Endothelial cell of umbilical vein (primary cell): ENCODE measurements around the gene INPP4B. TPM values are rescaled to one million over a fixed set of nuclear protein-coding genes. Genes with fewer than 3 reads are reported as not detected.

Experiments used
- BruUV-seq: library from RNA; stranded (reverse); fragments of 400-500 nt; replicated peaks from 2 replicates; lab custom pipeline; 2021; lab: Mats Ljungman, UMichigan
- CTCF ChIA-PET: fragments of 300-600, 350-600 bp; sonication (Branson Sonifier 250); formaldehyde crosslinking; loops from one replicate; lab custom pipeline; 2021; ENCODE audit warnings: antibody characterized with exemption, inconsistent platforms; lab: Charles Lee
- POLR2A ChIA-PET: fragments of 300-600, 350-600 bp; sonication (Branson Sonifier 250); formaldehyde crosslinking; loops from one replicate; lab custom pipeline; 2021; ENCODE audit warnings: antibody characterized with exemption, inconsistent platforms; lab: Charles Lee
- DNase-seq: peaks from one replicate; pipeline ENCODE4 v3.0.0-alpha.2; 2011; ENCODE audit warnings: low read depth, low spot score
- FAIRE-seq: peaks from 2 replicates; lab custom pipeline; 2011; peaks lifted over from hg19 to GRCh38; lab: Jason Lieb, UNC
- H2AFZ ChIP-seq: 2 replicates; pipeline ENCODE4 v1.6.0; 2012; ENCODE audit warnings: low read depth, low read length, control low read depth, inconsistent platforms
- H3K27ac ChIP-seq: 2 replicates; pipeline ENCODE4 v1.5.1; 2011; ENCODE audit warnings: low read depth, mild to moderate bottlenecking, control low read depth, low read length, moderate library complexity; ENCODE audit not compliant: insufficient read depth
- H3K27me3 ChIP-seq, 2 experiments: 2 replicates each; pipeline versions ENCODE4 v1.6.0 to v1.6.1; 2011; ENCODE audit warnings: low read length in 2 of 2, mixed read lengths in 1 of 2; ENCODE audit not compliant: control insufficient read depth in 2 of 2, insufficient read depth in 2 of 2
- H3K36me3 ChIP-seq, 2 experiments: 2 replicates in 1 of 2; 3 replicates in 1 of 2; pipeline ENCODE4 v1.5.1; 2011; ENCODE audit warnings: low read length in 2 of 2, mild to moderate bottlenecking in 1 of 2, moderate library complexity in 1 of 2; ENCODE audit not compliant: control insufficient read depth in 2 of 2, insufficient read depth in 2 of 2; ENCODE audit errors: extremely low read depth in 1 of 2
- H3K4me1 ChIP-seq: 3 replicates; pipeline ENCODE4 v1.5.1; 2011; ENCODE audit warnings: mild to moderate bottlenecking, low read length; ENCODE audit not compliant: control insufficient read depth, insufficient read depth; ENCODE audit errors: extremely low read depth
- H3K4me2 ChIP-seq: 2 replicates; pipeline ENCODE4 v1.6.1; 2011; ENCODE audit warnings: low read length, control low read depth, mixed read lengths; ENCODE audit not compliant: insufficient read depth
- H3K4me3 ChIP-seq, 3 experiments: fragments of 200-600 bp in 1 of 3; sonication (generic), shearing (Covaris generic) in 1 of 3; replicated peaks in 1 of 3; 2 replicates each; pipeline ENCODE4 v1.5.1; 2011 to 2016; ENCODE audit warnings: control low read depth in 3 of 3, low read length in 3 of 3, mild to moderate bottlenecking in 2 of 3, inconsistent platforms in 1 of 3, low read depth in 1 of 3, moderate library complexity in 1 of 3; ENCODE audit not compliant: insufficient read depth in 1 of 3
- H3K79me2 ChIP-seq: 2 replicates; pipeline ENCODE4 v1.6.0; 2012; ENCODE audit warnings: low read length, inconsistent platforms; ENCODE audit not compliant: control insufficient read depth, insufficient read depth
- H3K9ac ChIP-seq: replicated peaks from 2 replicates; pipeline ENCODE3; 2011; ENCODE audit warnings: low read length, control low read depth; ENCODE audit not compliant: insufficient read depth; ENCODE audit errors: extremely low read depth
- H3K9me1 ChIP-seq: replicated peaks from 3 replicates; pipeline ENCODE4 v1.6.0; 2011; ENCODE audit warnings: mild to moderate bottlenecking, low read length; ENCODE audit not compliant: control insufficient read depth, insufficient read depth; ENCODE audit errors: extremely low read depth
- H3K9me3 ChIP-seq: replicated peaks from 2 replicates; pipeline ENCODE4 v1.5.1; 2012; ENCODE audit warnings: low read length, inconsistent platforms; ENCODE audit not compliant: control insufficient read depth, insufficient read depth
- H4K20me1 ChIP-seq: replicated peaks from 2 replicates; pipeline ENCODE3; 2011; ENCODE audit warnings: mild to moderate bottlenecking, low read length; ENCODE audit not compliant: control insufficient read depth, insufficient read depth; ENCODE audit errors: extremely low read depth
- EZH2 ChIP-seq: IDR thresholded peaks from 2 replicates; pipeline ENCODE4 v1.6.1; 2012; ENCODE audit warnings: borderline replicate concordance, low read depth, mild to moderate bottlenecking, moderate library complexity, low read length, inconsistent platforms; ENCODE audit not compliant: severe bottlenecking
- FOS ChIP-seq: IDR thresholded peaks from 2 replicates; pipeline ENCODE4 v1.6.1; 2011; ENCODE audit warnings: mild to moderate bottlenecking, low read length, moderate library complexity, borderline replicate concordance; ENCODE audit not compliant: insufficient read depth
- GATA2 ChIP-seq: IDR thresholded peaks from 2 replicates; pipeline ENCODE4 v1.7.0; 2011; ENCODE audit warnings: low read depth, mild to moderate bottlenecking, moderate library complexity, mixed read lengths, low read length; ENCODE audit not compliant: insufficient read length, insufficient read depth
- JUN ChIP-seq: IDR thresholded peaks from 2 replicates; pipeline ENCODE4 v1.6.1; 2011; ENCODE audit warnings: borderline replicate concordance, low read depth; ENCODE audit not compliant: insufficient read length, insufficient read depth
- MYC ChIP-seq: IDR thresholded peaks from one replicate; pipeline ENCODE4 v1.6.1; 2011; ENCODE audit warnings: mild to moderate bottlenecking, low read depth, low read length
- POLR2A ChIP-seq: IDR thresholded peaks from 2 replicates; pipeline ENCODE4 v1.6.1; 2012; ENCODE audit warnings: low read depth, mild to moderate bottlenecking, control low read depth, low read length
- POLR2AphosphoS5 ChIP-seq: IDR thresholded peaks from 2 replicates; pipeline ENCODE4 v1.6.1; 2012; ENCODE audit warnings: low read depth, mild to moderate bottlenecking, control low read depth, low read length, moderate library complexity; ENCODE audit not compliant: insufficient read depth
- dilution Hi-C: fragments of 300-500 bp; cut with MboI; formaldehyde crosslinking; loops from one replicate; pipeline ENCODE4 v1.15.0; 2019; ENCODE audit warnings: low sequenced_read_pairs; ENCODE audit not compliant: extremely low pct_ligation_motif_present
- intact Hi-C: fragments of 100-400 bp; cut with micrococcal nuclease; formaldehyde crosslinking; loops from one replicate; pipeline ENCODE4 v1.10.0; 2022
- polyA plus RNA-seq, 4 experiments: library from polyadenylated mRNA; depleted of rRNA in 3 of 4; stranded (reverse) in 3 of 4; unstranded in 1 of 4; fragments of >200 nt; gene quantifications; 2 replicates each; pipeline versions ENCODE4 v1.2.1 to v1.2.3, GENCODE V29; 2011 to 2012; ENCODE audit warnings: missing spikeins in 1 of 4
- total RNA-seq: library from RNA; stranded (reverse); gene quantifications from 2 replicates; pipeline ENCODE4 v1.2.3, GENCODE V29; 2021
- TF ChIP-seq, protein P1 (sequence below): IDR thresholded peaks from 2 replicates; pipeline ENCODE4 v1.6.1; 2011; ENCODE audit not compliant: insufficient read depth, insufficient read length
- TF ChIP-seq, protein P2 (sequence below), 2 donors: IDR thresholded peaks; 1 replicate in 1 of 2; 2 replicates in 1 of 2; pipeline ENCODE4 v1.5.1; 2011; ENCODE audit warnings: low read length in 2 of 2, mild to moderate bottlenecking in 2 of 2, moderate library complexity in 2 of 2, control low read depth in 1 of 2, inconsistent platforms in 1 of 2, low read depth in 1 of 2; ENCODE audit not compliant: insufficient read depth in 1 of 2; ENCODE audit errors: extremely low read depth in 1 of 2

The INPP4B gene
- total and polyA plus RNA-seq, 2 donors (not counting 3 experiments of a cell fraction or from before 2014, with no cell fraction given): 0.41 to 3.1 TPM

DNA sequence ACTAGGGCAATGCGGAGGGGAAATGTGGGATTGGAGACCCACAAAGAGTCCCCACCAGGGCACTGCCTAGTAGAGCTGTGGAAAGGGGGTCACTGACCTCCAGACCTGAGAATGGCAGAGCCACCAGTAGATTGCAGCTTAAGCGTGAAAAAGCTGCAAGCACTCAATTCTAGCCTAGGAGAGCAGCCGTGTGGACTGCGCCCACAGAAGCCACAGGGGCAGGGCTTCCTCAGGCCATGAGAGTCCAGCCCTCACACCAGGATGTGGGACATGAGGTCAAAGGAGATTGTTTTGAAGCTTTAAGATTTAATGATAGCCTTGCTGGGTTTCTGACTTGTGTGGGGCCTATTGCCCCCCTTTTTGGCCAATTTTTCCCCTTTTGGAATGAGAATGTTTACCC, 379.0 kb downstream of the INPP4B start:
- Histone ChIP-seq H4K20me1 (no peaks in the 10 kb centered on the region), H3K9ac (no peak overlapping the region), H3K9me1 (no peaks in the 10 kb centered on the region), H3K9me3 (no peaks in the 10 kb centered on the region), H3K4me3 (no peak overlapping the region), H3K27me3 (no peaks in the 10 kb centered on the region), H3K36me3 (no peaks in the 10 kb centered on the region), H2AFZ (no peak overlapping the region), H3K4me1 (no peaks in the 10 kb centered on the region), H3K79me2 (no peaks in the 10 kb centered on the region), H3K27ac (no peak overlapping the region), H3K4me2 (no peak overlapping the region)
- FAIRE-seq (no peak), DNase-seq (no peak)
- TF ChIP-seq MYC (no peak), JUN (no peak), POLR2AphosphoS5 (no peak), POLR2A (no peak), GATA2 (no peak), FOS (no peak), EZH2 (no peak)
- TF ChIP-seq, protein P1, sequence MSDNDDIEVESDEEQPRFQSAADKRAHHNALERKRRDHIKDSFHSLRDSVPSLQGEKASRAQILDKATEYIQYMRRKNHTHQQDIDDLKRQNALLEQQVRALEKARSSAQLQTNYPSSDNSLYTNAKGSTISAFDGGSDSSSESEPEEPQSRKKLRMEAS: no peak
- TF ChIP-seq, protein P2, sequence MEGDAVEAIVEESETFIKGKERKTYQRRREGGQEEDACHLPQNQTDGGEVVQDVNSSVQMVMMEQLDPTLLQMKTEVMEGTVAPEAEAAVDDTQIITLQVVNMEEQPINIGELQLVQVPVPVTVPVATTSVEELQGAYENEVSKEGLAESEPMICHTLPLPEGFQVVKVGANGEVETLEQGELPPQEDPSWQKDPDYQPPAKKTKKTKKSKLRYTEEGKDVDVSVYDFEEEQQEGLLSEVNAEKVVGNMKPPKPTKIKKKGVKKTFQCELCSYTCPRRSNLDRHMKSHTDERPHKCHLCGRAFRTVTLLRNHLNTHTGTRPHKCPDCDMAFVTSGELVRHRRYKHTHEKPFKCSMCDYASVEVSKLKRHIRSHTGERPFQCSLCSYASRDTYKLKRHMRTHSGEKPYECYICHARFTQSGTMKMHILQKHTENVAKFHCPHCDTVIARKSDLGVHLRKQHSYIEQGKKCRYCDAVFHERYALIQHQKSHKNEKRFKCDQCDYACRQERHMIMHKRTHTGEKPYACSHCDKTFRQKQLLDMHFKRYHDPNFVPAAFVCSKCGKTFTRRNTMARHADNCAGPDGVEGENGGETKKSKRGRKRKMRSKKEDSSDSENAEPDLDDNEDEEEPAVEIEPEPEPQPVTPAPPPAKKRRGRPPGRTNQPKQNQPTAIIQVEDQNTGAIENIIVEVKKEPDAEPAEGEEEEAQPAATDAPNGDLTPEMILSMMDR (IDR thresholded peaks at IDR 0.05; ENCODE audit: extremely low read depth in 1 of 2, insufficient read depth in 1 of 2, low read depth in 1 of 2, low read length in 2 of 2): no peak
- no TSS peak for BruUV-seq
- intact Hi-C loops (no loop called here), dilution Hi-C loops (no loop called here)
- ChIA-PET POLR2A (no interaction called here), CTCF (interaction anchor here (0.9 kb wide), 1 partner anchor 11 kb away, joined by 3 read pairs; no protein-coding TSS in a partner anchor)
